Measurements from ENCODE around the gene GCK.
A peak's percentile ranks its signal among the peaks of the same experiment; 100 is the strongest.

Gene GCK

GRCh38 chr7:44100458-44101302 is 88.6 kb downstream of the GCK start:
- TF ChIP-seq REST (IDR thresholded peaks at IDR 0.05; ENCODE audit: insufficient read depth in 1 of 2, low read depth in 2 of 2, low read length in 2 of 2) (0 out of 4 replicates have a peak, but pooled peaks of 1 of the 2 experiments have one; percentile 40), TAF1 (IDR thresholded peaks at IDR 0.05; ENCODE audit: borderline replicate concordance, insufficient read depth, low read length) (no peak), FOXP2 (optimal IDR thresholded peaks at IDR 0.05; ENCODE audit: borderline replicate concordance, extremely low read depth, extremely low read length, insufficient read depth) (peak; percentile 82)

- no peak for TF ChIP-seq SIN3A (IDR thresholded peaks at IDR 0.05; ENCODE audit: borderline replicate concordance, insufficient read depth, low read length)
- TF ChIP-seq REST (IDR thresholded peaks at IDR 0.05; ENCODE audit: insufficient read depth in 1 of 2, low read depth in 2 of 2, low read length in 2 of 2), result no peak
- no peak for TF ChIP-seq TAF1 (IDR thresholded peaks at IDR 0.05; ENCODE audit: borderline replicate concordance, insufficient read depth, low read length)
- TF ChIP-seq FOXP2 (optimal IDR thresholded peaks at IDR 0.05; ENCODE audit: borderline replicate concordance, extremely low read depth, extremely low read length, insufficient read depth), result no peak
- no peak for TF ChIP-seq POLR2AphosphoS5 (IDR thresholded peaks at IDR 0.05; ENCODE audit: low read depth, low read length)
Measured at GRCh38 chr7:44099669-44100068, 89.6 kb downstream of the GCK start.

GRCh38 chr7:44098092-44099068 is 90.9 kb downstream of the GCK start:
- TF ChIP-seq FOXP2 (optimal IDR thresholded peaks at IDR 0.05; ENCODE audit: borderline replicate concordance, extremely low read depth, extremely low read length, insufficient read depth), result no peak

GRCh38 chr7:44097064-44097932 is 91.9 kb downstream of the GCK start:
- TF ChIP-seq REST (IDR thresholded peaks at IDR 0.05; ENCODE audit: insufficient read depth in 1 of 2, low read depth in 2 of 2, low read length in 2 of 2), result no peak
- TF ChIP-seq FOXP2 (optimal IDR thresholded peaks at IDR 0.05; ENCODE audit: borderline replicate concordance, extremely low read depth, extremely low read length, insufficient read depth), result no peak
- TF ChIP-seq SIN3A (IDR thresholded peaks at IDR 0.05; ENCODE audit: borderline replicate concordance, insufficient read depth, low read length), result no peak
- no peak for TF ChIP-seq POLR2AphosphoS5 (IDR thresholded peaks at IDR 0.05; ENCODE audit: low read depth, low read length)
- no peak for TF ChIP-seq TAF1 (IDR thresholded peaks at IDR 0.05; ENCODE audit: borderline replicate concordance, insufficient read depth, low read length)
